ENCODE data around the gene ATF3.

The ATF3 gene

GRCh38 chr1:212621043-212621948 is 12.7 kb downstream of the ATF3 start:
- peaks cover 0 to 2% of the 10 kb centered on the region in 2 donors for H3K4me1 Mint-ChIP-seq
- H3K9me3 Mint-ChIP-seq: no peaks in the 10 kb centered on the region
- no peak overlapping the region for H3K27ac Mint-ChIP-seq
- ATAC-seq (replicated peaks) (no peak), DNase-seq (no peak)
- H3K27me3 Mint-ChIP-seq: peaks cover 19 to 30% of the 10 kb centered on the region in 2 donors
- peaks cover 30 to 31% of the 10 kb centered on the region in 2 donors for H3K36me3 Mint-ChIP-seq
- H3K4me3 Mint-ChIP-seq: no peak overlapping the region

GRCh38 chr1:212621949-212622305 is 13.4 kb downstream of the ATF3 start:
- Mint-ChIP-seq H3K4me3 (no peak overlapping the region), H3K36me3 (peaks cover 25% of the 10 kb centered on the region in 2 donors), H3K4me1 (peaks cover 0 to 2% of the 10 kb centered on the region in 2 donors), H3K27ac (no peak overlapping the region), H3K9me3 (no peaks in the 10 kb centered on the region), H3K27me3 (peaks cover 22 to 31% of the 10 kb centered on the region in 2 donors)
- ATAC-seq (replicated peaks) (no peak), DNase-seq (no peak)

GRCh38 chr1:212622467-212622866 is 13.9 kb downstream of the ATF3 start:
- peaks cover 23 to 31% of the 10 kb centered on the region in 2 donors for H3K27me3 Mint-ChIP-seq
- H3K36me3 Mint-ChIP-seq: peaks cover 19 to 20% of the 10 kb centered on the region in 2 donors
- DNase-seq (no peak), ATAC-seq (replicated peaks) (no peak)
- H3K4me1 Mint-ChIP-seq: peaks cover 0 to 2% of the 10 kb centered on the region in 2 donors
- H3K4me3 Mint-ChIP-seq: no peak overlapping the region
- H3K9me3 Mint-ChIP-seq: no peaks in the 10 kb centered on the region
- no peak overlapping the region for H3K27ac Mint-ChIP-seq

- no peak for DNase-seq
- Mint-ChIP-seq H3K4me3 (no peak overlapping the region), H3K9me3 (no peaks in the 10 kb centered on the region), H3K36me3 (peaks cover 18% of the 10 kb centered on the region in 2 donors), H3K4me1 (peaks cover 0 to 2% of the 10 kb centered on the region in 2 donors), H3K27ac (no peak overlapping the region), H3K27me3 (peaks cover 23 to 31% of the 10 kb centered on the region in 2 donors)
- no peak for ATAC-seq (replicated peaks)
Measured at GRCh38 chr1:212622906-212623305, 14.3 kb downstream of the ATF3 start.

GRCh38 chr1:212623603-212624002 is 15.0 kb downstream of the ATF3 start:
- Mint-ChIP-seq H3K27me3 (peaks cover 23 to 31% of the 10 kb centered on the region in 2 donors), H3K27ac (no peak overlapping the region), H3K36me3 (peaks cover 12 to 16% of the 10 kb centered on the region in 2 donors), H3K9me3 (no peaks in the 10 kb centered on the region), H3K4me3 (no peak overlapping the region), H3K4me1 (peaks cover 0 to 2% of the 10 kb centered on the region in 2 donors)
- ATAC-seq (replicated peaks) (no peak), DNase-seq (no peak)

GRCh38 chr1:212624976-212625501 is 16.5 kb downstream of the ATF3 start:
- Mint-ChIP-seq H3K27me3 (peaks cover 23 to 31% of the 10 kb centered on the region in 2 donors), H3K4me1 (peaks cover 0 to 2% of the 10 kb centered on the region in 2 donors), H3K4me3 (no peak overlapping the region), H3K27ac (no peak overlapping the region), H3K9me3 (no peaks in the 10 kb centered on the region), H3K36me3 (peaks cover 2 to 6% of the 10 kb centered on the region in 2 donors)
- no peak for DNase-seq
- ATAC-seq (replicated peaks): no peak

GRCh38 chr1:212625781-212626450 is 17.4 kb downstream of the ATF3 start:
- peaks cover 23 to 31% of the 10 kb centered on the region in 2 donors for H3K27me3 Mint-ChIP-seq
- ATAC-seq (replicated peaks) (no peak), DNase-seq (no peak)
- peaks cover 0 to 4% of the 10 kb centered on the region in 2 donors for H3K36me3 Mint-ChIP-seq
- no peak overlapping the region for H3K4me3 Mint-ChIP-seq
- no peaks in the 10 kb centered on the region for H3K9me3 Mint-ChIP-seq
- H3K27ac Mint-ChIP-seq: no peak overlapping the region
- peaks cover 0 to 2% of the 10 kb centered on the region in 2 donors for H3K4me1 Mint-ChIP-seq

GRCh38 chr1:212628046-212628445 is 19.5 kb downstream of the ATF3 start:
- Mint-ChIP-seq H3K4me1 (no peaks in the 10 kb centered on the region), H3K27ac (no peak overlapping the region), H3K9me3 (no peaks in the 10 kb centered on the region), H3K36me3 (no peaks in the 10 kb centered on the region), H3K27me3 (peaks cover 23 to 25% of the 10 kb centered on the region in 2 donors), H3K4me3 (no peak overlapping the region)
- ATAC-seq (replicated peaks): no peak
- no peak for DNase-seq

GRCh38 chr1:212628813-212629415 is 20.4 kb downstream of the ATF3 start:
- ATAC-seq (replicated peaks): no peak
- no peaks in the 10 kb centered on the region for H3K9me3 Mint-ChIP-seq
- H3K36me3 Mint-ChIP-seq: no peaks in the 10 kb centered on the region
- H3K27ac Mint-ChIP-seq: no peak overlapping the region
- H3K4me1 Mint-ChIP-seq: no peaks in the 10 kb centered on the region
- H3K4me3 Mint-ChIP-seq: no peak overlapping the region
- no peak for DNase-seq
- peaks cover 23 to 25% of the 10 kb centered on the region in 2 donors for H3K27me3 Mint-ChIP-seq

- Mint-ChIP-seq H3K4me1 (peaks cover 0 to 4% of the 10 kb centered on the region in 2 donors), H3K27ac (no peak overlapping the region), H3K4me3 (no peak overlapping the region), H3K27me3 (peaks cover 18 to 19% of the 10 kb centered on the region in 2 donors), H3K9me3 (peaks cover 0 to 1% of the 10 kb centered on the region in 2 donors), H3K36me3 (peaks cover 0 to 1% of the 10 kb centered on the region in 2 donors)
- ATAC-seq (replicated peaks) (no peak), DNase-seq (no peak)
Measured at GRCh38 chr1:212629450-212630157, 21.0 kb downstream of the ATF3 start.

- H3K27me3 Mint-ChIP-seq: peaks cover 11 to 12% of the 10 kb centered on the region in 2 donors
- ATAC-seq (replicated peaks): peak; percentile 97 to 99
- H3K27ac Mint-ChIP-seq: no peak overlapping the region
- peaks cover 0 to 1% of the 10 kb centered on the region in 2 donors for H3K36me3 Mint-ChIP-seq
- no peak overlapping the region for H3K4me3 Mint-ChIP-seq
- DNase-seq: peak; percentile 79
- peaks cover 0 to 1% of the 10 kb centered on the region in 2 donors for H3K9me3 Mint-ChIP-seq
- H3K4me1 Mint-ChIP-seq: peaks cover 5 to 12% of the 10 kb centered on the region in 2 donors
Measured at GRCh38 chr1:212630158-212630900, 21.8 kb downstream of the ATF3 start.

GRCh38 chr1:212633161-212633560 is 24.6 kb downstream of the ATF3 start:
- Mint-ChIP-seq H3K4me1 (peaks cover 19 to 29% of the 10 kb centered on the region in 2 donors), H3K9me3 (peaks cover 0 to 1% of the 10 kb centered on the region in 2 donors), H3K27ac (no peak overlapping the region), H3K36me3 (peaks cover 0 to 1% of the 10 kb centered on the region in 2 donors), H3K27me3 (peaks cover 6 to 8% of the 10 kb centered on the region in 2 donors), H3K4me3 (no peak overlapping the region)
- no peak for ATAC-seq (replicated peaks)
- no peak for DNase-seq

GRCh38 chr1:212634252-212634651 is 25.7 kb downstream of the ATF3 start:
- peaks cover 11 to 12% of the 10 kb centered on the region in 2 donors for H3K27me3 Mint-ChIP-seq
- H3K4me1 Mint-ChIP-seq: peaks cover 20 to 29% of the 10 kb centered on the region in 2 donors
- H3K9me3 Mint-ChIP-seq: peaks cover 0 to 1% of the 10 kb centered on the region in 2 donors
- ATAC-seq (replicated peaks) (no peak), DNase-seq (no peak)
- peaks cover under 1 to 2% of the 10 kb centered on the region in 2 donors for H3K36me3 Mint-ChIP-seq
- H3K27ac Mint-ChIP-seq: no peak overlapping the region
- H3K4me3 Mint-ChIP-seq: no peak overlapping the region

Data from stimulated activated naive B cell treated with anti-CD40 and anti-IgM and Interleukin-4, amounts not matched to agents 10 μg/mL and 1 μg/mL and 100 μg/mL, for 72 hours (primary cell).